PC-9 (cell line): ENCODE data around the gene CLASRP. TPM values are rescaled to one million over a fixed set of nuclear protein-coding genes. Genes with fewer than 3 reads are reported as not detected.
A peak's percentile ranks its signal among the peaks of the same experiment; 100 is the strongest.

Experiments
- BruUV-seq: library from RNA; stranded (reverse); fragments of 400-500 nt; replicated peaks from 2 replicates; lab custom pipeline; 2021; lab: Mats Ljungman, UMichigan
- CTCF ChIA-PET: fragments of 300-600 bp; sonication (Branson Sonifier 250); formaldehyde crosslinking; loops from one replicate; lab custom pipeline; 2022; ENCODE audit warnings: antibody characterized with exemption; lab: Charles Lee
- POLR2A ChIA-PET: fragments of 300-600 bp; sonication (Branson Sonifier 250); formaldehyde crosslinking; loops from one replicate; lab custom pipeline; 2022; ENCODE audit warnings: antibody characterized with exemption; ENCODE audit not compliant: unreplicated experiment; lab: Charles Lee
- DNase-seq, 2 experiments: peaks; one replicate each; pipeline versions ENCODE4 v3.0.0 to v3.0.0-alpha.2; 2015 to 2022; ENCODE audit warnings: mixed read lengths in 1 of 2
- H2AFZ ChIP-seq: fragments of 200-600 bp; sonication (generic); 2 replicates; pipeline ENCODE4 v1.8.1; 2017; ENCODE audit warnings: antibody characterized with exemption
- H3F3A ChIP-seq: fragments of 200-600 bp; sonication (generic); 2 replicates; pipeline ENCODE4 v1.8.1; 2017; ENCODE audit warnings: antibody characterized with exemption, mild to moderate bottlenecking, low read depth; ENCODE audit not compliant: insufficient read depth
- H3K27ac ChIP-seq: fragments of 200-600 bp; sonication (generic); 2 replicates; pipeline ENCODE4 v1.6.1; 2016; ENCODE audit warnings: mixed run types
- H3K27me3 ChIP-seq: fragments of 200-600 bp; sonication (generic); 2 replicates; pipeline ENCODE4 v1.6.1; 2016; ENCODE audit warnings: low read depth, mixed run types; ENCODE audit not compliant: insufficient read depth
- H3K36me3 ChIP-seq: fragments of 200-600 bp; sonication (generic); 2 replicates; pipeline ENCODE4 v1.6.1; 2016; ENCODE audit warnings: low read depth, mixed run types
- H3K4me1 ChIP-seq: fragments of 200-600 bp; sonication (generic); replicated peaks from 2 replicates; pipeline ENCODE4 v1.6.1; 2016; ENCODE audit warnings: mixed run types; ENCODE audit not compliant: insufficient read depth
- H3K4me2 ChIP-seq: fragments of 200-600 bp; sonication (generic); 2 replicates; pipeline ENCODE4 v1.6.1; 2017; ENCODE audit warnings: mixed run types
- H3K4me3 ChIP-seq: fragments of 200-600 bp; sonication (generic); 2 replicates; pipeline ENCODE4 v1.6.1; 2016; ENCODE audit warnings: mixed run types
- H3K79me2 ChIP-seq: fragments of 200-600 bp; sonication (generic); 2 replicates; pipeline ENCODE4 v1.6.1; 2017; ENCODE audit warnings: low read depth, mixed run types
- H3K9me2 ChIP-seq: fragments of 200-600 bp; sonication (generic); 2 replicates; pipeline ENCODE4 v1.8.1; 2017; ENCODE audit warnings: mild to moderate bottlenecking; ENCODE audit not compliant: insufficient read depth
- H3K9me3 ChIP-seq: fragments of 200-600 bp; sonication (generic); 2 replicates; pipeline ENCODE4 v1.8.1; 2016; ENCODE audit warnings: low read depth; ENCODE audit not compliant: insufficient read depth
- H4K20me1 ChIP-seq: fragments of 200-600 bp; sonication (generic); 2 replicates; pipeline ENCODE4 v1.8.1; 2017; ENCODE audit not compliant: insufficient read depth
- EZH2 ChIP-seq: fragments of 200-600 bp; sonication (generic); IDR thresholded peaks from 2 replicates; pipeline ENCODE4 v1.8.0; 2017; ENCODE audit warnings: antibody characterized with exemption, low read depth
- intact Hi-C: fragments of 100-400 bp; cut with micrococcal nuclease; formaldehyde crosslinking; loops from one replicate; pipeline ENCODE4 v1.10.0; 2022; ENCODE audit not compliant: unreplicated experiment
- total RNA-seq: library from RNA; stranded (reverse); gene quantifications from 2 replicates; pipeline ENCODE4 v1.2.3, GENCODE V29; 2021
- TF ChIP-seq, protein P1 (sequence below): fragments of 200-600 bp; sonication (generic); conservative IDR thresholded peaks from 2 replicates; pipeline ENCODE4 v1.6.1; 2017; ENCODE audit warnings: mixed run types, antibody characterized with exemption, mild to moderate bottlenecking, moderate library complexity

The CLASRP gene
- total RNA-seq, 1 experiment from 2014 or later, result 76.8 TPM

GRCh38 chr19:45112111-45112827 is 73.4 kb downstream of the CLASRP start:
- CTCF ChIA-PET, result interaction anchor here (0.9 kb wide), 1 partner anchor 9 kb away, joined by 5 read pairs; no protein-coding TSS in a partner anchor

GRCh38 chr19:45113628-45114027 is 74.8 kb downstream of the CLASRP start:
- POLR2A ChIA-PET, result no interaction called here
- H3K27ac ChIP-seq, result no peak overlapping the region

More at GRCh38 chr19:45112111-45112827, 73.4 kb downstream of the CLASRP start:
- H3K27me3 ChIP-seq, result no peaks in the 10 kb centered on the region
- H4K20me1 ChIP-seq, result peaks cover 67% of the 10 kb centered on the region
- no peak overlapping the region for H2AFZ ChIP-seq
- H3K36me3 ChIP-seq, result no peaks in the 10 kb centered on the region
- peak overlapping the region; percentile 52; the same call in 1 of the 2 replicates for H3K4me2 ChIP-seq
- H3K27ac ChIP-seq, result no peak overlapping the region
- H3K79me2 ChIP-seq, result peaks cover 89% of the 10 kb centered on the region
- DNase-seq, result no peak
- H3F3A ChIP-seq, result no peaks in the 10 kb centered on the region; the same call in 1 of the 2 replicates
- POLR2A ChIA-PET, result no interaction called here
- no peaks in the 10 kb centered on the region for H3K9me3 ChIP-seq
- intact Hi-C loops, result no loop called here
- H3K4me1 ChIP-seq, result peaks cover 26% of the 10 kb centered on the region
- no peak for TF ChIP-seq EZH2
- TF ChIP-seq, protein P1, sequence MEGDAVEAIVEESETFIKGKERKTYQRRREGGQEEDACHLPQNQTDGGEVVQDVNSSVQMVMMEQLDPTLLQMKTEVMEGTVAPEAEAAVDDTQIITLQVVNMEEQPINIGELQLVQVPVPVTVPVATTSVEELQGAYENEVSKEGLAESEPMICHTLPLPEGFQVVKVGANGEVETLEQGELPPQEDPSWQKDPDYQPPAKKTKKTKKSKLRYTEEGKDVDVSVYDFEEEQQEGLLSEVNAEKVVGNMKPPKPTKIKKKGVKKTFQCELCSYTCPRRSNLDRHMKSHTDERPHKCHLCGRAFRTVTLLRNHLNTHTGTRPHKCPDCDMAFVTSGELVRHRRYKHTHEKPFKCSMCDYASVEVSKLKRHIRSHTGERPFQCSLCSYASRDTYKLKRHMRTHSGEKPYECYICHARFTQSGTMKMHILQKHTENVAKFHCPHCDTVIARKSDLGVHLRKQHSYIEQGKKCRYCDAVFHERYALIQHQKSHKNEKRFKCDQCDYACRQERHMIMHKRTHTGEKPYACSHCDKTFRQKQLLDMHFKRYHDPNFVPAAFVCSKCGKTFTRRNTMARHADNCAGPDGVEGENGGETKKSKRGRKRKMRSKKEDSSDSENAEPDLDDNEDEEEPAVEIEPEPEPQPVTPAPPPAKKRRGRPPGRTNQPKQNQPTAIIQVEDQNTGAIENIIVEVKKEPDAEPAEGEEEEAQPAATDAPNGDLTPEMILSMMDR, result no peak
- H3K9me2 ChIP-seq, result no peaks in the 10 kb centered on the region
- BruUV-seq, result no TSS peak
- H3K4me3 ChIP-seq, result no peak overlapping the region

DNA sequence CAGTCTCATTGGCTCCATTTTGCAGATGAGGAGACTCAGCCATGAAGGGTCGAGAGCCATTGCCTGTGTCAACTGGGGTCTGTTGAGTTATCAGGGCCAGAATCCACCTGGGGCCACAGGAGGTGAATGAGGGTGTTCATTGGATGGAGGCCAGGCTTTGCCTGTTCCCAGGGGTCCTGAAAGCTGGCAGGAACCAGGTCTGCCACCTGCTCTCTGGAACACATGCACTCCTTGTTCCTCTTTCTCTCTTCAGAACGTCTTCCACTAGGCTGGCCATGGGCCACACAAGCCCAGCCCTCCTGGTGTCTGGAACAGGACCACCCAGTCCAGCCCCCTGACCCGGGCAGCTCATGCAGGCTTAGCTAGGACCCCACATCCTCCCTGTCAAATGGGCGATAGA is 75.3 kb downstream of the CLASRP start:
- no TSS peak for BruUV-seq
- TF ChIP-seq, protein P1, result no peak
- TF ChIP-seq EZH2, result no peak
- Histone ChIP-seq H3K27me3 (no peaks in the 10 kb centered on the region), H3K9me3 (no peaks in the 10 kb centered on the region), H3K27ac (no peak overlapping the region), H4K20me1 (peaks cover 63% of the 10 kb centered on the region), H3K36me3 (no peaks in the 10 kb centered on the region), H3K79me2 (peaks cover 88% of the 10 kb centered on the region), H3K4me3 (no peak overlapping the region), H3K4me2 (peak overlapping the region; percentile 52; the same call in 1 of the 2 replicates), H2AFZ (no peak overlapping the region), H3F3A (no peaks in the 10 kb centered on the region; the same call in 1 of the 2 replicates), H3K9me2 (no peaks in the 10 kb centered on the region), H3K4me1 (peaks cover 26% of the 10 kb centered on the region)
- no peak for DNase-seq
- POLR2A ChIA-PET, result no interaction called here
- intact Hi-C loops, result no loop called here
- CTCF ChIA-PET, result no interaction called here

More at GRCh38 chr19:45113628-45114027, 74.8 kb downstream of the CLASRP start:
- TF ChIP-seq, protein P1, result no peak
- no peak for TF ChIP-seq EZH2
- peak overlapping the region; percentile 52 for H3K4me2 ChIP-seq
- CTCF ChIA-PET, result interaction anchor here (0.9 to 1.0 kb wide), 2 partner anchors 10 to 11 kb away, joined by 4 to 5 read pairs; no protein-coding TSS in a partner anchor
- peaks cover 26% of the 10 kb centered on the region for H3K4me1 ChIP-seq
- no peaks in the 10 kb centered on the region; the same call in 1 of the 2 replicates for H3F3A ChIP-seq
- no peak overlapping the region for H3K4me3 ChIP-seq
- intact Hi-C loops, result no loop called here
- H3K79me2 ChIP-seq, result peaks cover 88% of the 10 kb centered on the region
- no peaks in the 10 kb centered on the region for H3K9me3 ChIP-seq
- peaks cover 65% of the 10 kb centered on the region for H4K20me1 ChIP-seq
- no peaks in the 10 kb centered on the region for H3K9me2 ChIP-seq
- no TSS peak for BruUV-seq
- no peaks in the 10 kb centered on the region for H3K36me3 ChIP-seq
- H2AFZ ChIP-seq, result no peak overlapping the region
- peak; percentile 46 to 66 for DNase-seq
- no peaks in the 10 kb centered on the region for H3K27me3 ChIP-seq
